SK-N-SH (cell line): Measurements from ENCODE around the gene ARID1B.

Source experiments
- EZH2phosphoT487 ChIP-seq: fragments of 200-600 bp; sonication (generic); IDR thresholded peaks from 2 replicates; pipeline ENCODE4 v1.6.1; 2017; ENCODE audit warnings: low read depth, mixed run types, mild to moderate bottlenecking, antibody characterized with exemption, moderate library complexity, borderline replicate concordance
- TF ChIP-seq, protein P1 (sequence below): fragments of 200-600 bp; sonication (generic); IDR thresholded peaks from 2 replicates; pipeline ENCODE4 v1.6.1; 2017; ENCODE audit warnings: antibody characterized with exemption, mild to moderate bottlenecking, moderate library complexity

DNA sequence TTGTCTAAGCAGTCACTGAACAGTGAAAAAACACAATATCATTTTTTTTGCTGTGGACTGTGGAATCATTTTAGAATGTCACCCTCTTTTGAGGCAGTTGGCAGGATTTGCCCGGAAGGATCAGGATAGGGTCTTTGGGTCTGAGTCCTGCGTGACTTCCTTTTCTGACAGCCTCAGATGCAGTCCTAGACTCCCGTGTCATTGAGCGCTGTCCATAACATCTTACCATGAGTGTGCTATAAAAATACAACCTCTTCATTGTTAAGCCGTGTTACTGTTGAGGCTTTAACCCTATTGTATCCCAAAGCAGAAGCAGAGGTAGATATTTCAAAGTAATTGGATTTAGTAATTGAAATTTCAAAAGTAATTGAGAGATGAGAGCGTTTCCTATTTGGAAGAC, 30.6 kb downstream of the ARID1B start:
- TF ChIP-seq, protein P1, sequence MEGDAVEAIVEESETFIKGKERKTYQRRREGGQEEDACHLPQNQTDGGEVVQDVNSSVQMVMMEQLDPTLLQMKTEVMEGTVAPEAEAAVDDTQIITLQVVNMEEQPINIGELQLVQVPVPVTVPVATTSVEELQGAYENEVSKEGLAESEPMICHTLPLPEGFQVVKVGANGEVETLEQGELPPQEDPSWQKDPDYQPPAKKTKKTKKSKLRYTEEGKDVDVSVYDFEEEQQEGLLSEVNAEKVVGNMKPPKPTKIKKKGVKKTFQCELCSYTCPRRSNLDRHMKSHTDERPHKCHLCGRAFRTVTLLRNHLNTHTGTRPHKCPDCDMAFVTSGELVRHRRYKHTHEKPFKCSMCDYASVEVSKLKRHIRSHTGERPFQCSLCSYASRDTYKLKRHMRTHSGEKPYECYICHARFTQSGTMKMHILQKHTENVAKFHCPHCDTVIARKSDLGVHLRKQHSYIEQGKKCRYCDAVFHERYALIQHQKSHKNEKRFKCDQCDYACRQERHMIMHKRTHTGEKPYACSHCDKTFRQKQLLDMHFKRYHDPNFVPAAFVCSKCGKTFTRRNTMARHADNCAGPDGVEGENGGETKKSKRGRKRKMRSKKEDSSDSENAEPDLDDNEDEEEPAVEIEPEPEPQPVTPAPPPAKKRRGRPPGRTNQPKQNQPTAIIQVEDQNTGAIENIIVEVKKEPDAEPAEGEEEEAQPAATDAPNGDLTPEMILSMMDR = no peak
- TF ChIP-seq EZH2phosphoT487 = no peak
